Measurements from ENCODE around the gene MCM5. TPM values are rescaled to one million over a fixed set of nuclear protein-coding genes. Genes with fewer than 3 reads are reported as not detected.
"Not testable (repeated sequence)": the region's sequence is repeated elsewhere in the genome, so short reads cannot be mapped to it uniquely, and the experiment has no call there.

The MCM5 gene
- total and polyA plus RNA-seq, 7 donors: 9.9 to 42.6 (median 13.4) TPM

- WGBS, 2 donors: 86 to 90% methylated on average over 9 of the region's 9 CpGs
- H3K4me1 ChIP-seq: peaks cover 0 to 27% (median 25%) of the 10 kb centered on the region in 4 donors
- H3K27me3 ChIP-seq: no peaks in the 10 kb centered on the region
- no peaks in the 10 kb centered on the region for H3K9me3 ChIP-seq
- peak overlapping the region in 2 of 4 donors; percentile 18 to 19 for H3K27ac ChIP-seq
- no peaks in the 10 kb centered on the region for H3K36me3 ChIP-seq
- TF ChIP-seq POLR2A (IDR thresholded peaks at IDR 0.05) (no peak), CTCF (IDR thresholded peaks at IDR 0.05) (no peak), POLR2AphosphoS5 (IDR thresholded peaks at IDR 0.05) (peak in 1 of 4 donors; percentile 21)
- peak; percentile 87 for DNase-seq
- no peak overlapping the region for H3K4me3 ChIP-seq
- intact Hi-C loops (cut with DNase I): no loop called here
Observed at GRCh38 chr22:35465109-35465701, 65.3 kb downstream of the MCM5 start.

GRCh38 chr22:35467681-35468434, 67.9 kb downstream of the MCM5 start:
- no peaks in the 10 kb centered on the region for H3K36me3 ChIP-seq
- peaks cover 0 to 3% (median 0%) of the 10 kb centered on the region in 4 donors for H3K9me3 ChIP-seq
- peaks cover 0 to 32% (median 26%) of the 10 kb centered on the region in 4 donors for H3K4me1 ChIP-seq
- no peak overlapping the region for H3K4me3 ChIP-seq
- intact Hi-C loops (cut with DNase I): no loop called here
- DNase-seq: peak; percentile 93
- TF ChIP-seq EP300 (IDR thresholded peaks at IDR 0.05) (peak in 1 of 4 donors; percentile 54), CTCF (IDR thresholded peaks at IDR 0.05) (no peak), POLR2A (IDR thresholded peaks at IDR 0.05) (no peak), POLR2AphosphoS5 (IDR thresholded peaks at IDR 0.05) (peak; percentile 35 to 81 (median 73))
- peak overlapping the region; percentile 78 to 86 (median 84) for H3K27ac ChIP-seq
- no peaks in the 10 kb centered on the region for H3K27me3 ChIP-seq
- WGBS, 2 donors: 27 to 40% methylated on average over 11 of the region's 11 CpGs

- Histone ChIP-seq H3K27me3 (no peaks in the 10 kb centered on the region), H3K9me3 (peaks cover 0 to 3% (median 0%) of the 10 kb centered on the region in 4 donors), H3K27ac (peak overlapping the region in 1 of 4 donors; percentile 16), H3K4me1 (peaks cover 0 to 42% (median 37%) of the 10 kb centered on the region in 4 donors), H3K4me3 (no peak overlapping the region), H3K36me3 (no peaks in the 10 kb centered on the region)
- WGBS, 2 donors: 93 to 95% methylated on average over 6 of the region's 6 CpGs
- no peak for DNase-seq
- intact Hi-C loops (cut with DNase I): no loop called here
- TF ChIP-seq CTCF (IDR thresholded peaks at IDR 0.05): no peak
- TF ChIP-seq POLR2A (IDR thresholded peaks at IDR 0.05): no peak
- no peak for TF ChIP-seq EP300 (IDR thresholded peaks at IDR 0.05)
- no peak for TF ChIP-seq POLR2AphosphoS5 (IDR thresholded peaks at IDR 0.05)
Observed at GRCh38 chr22:35470903-35471321, 71.0 kb downstream of the MCM5 start.

GRCh38 chr22:35471566-35471965, 71.6 kb downstream of the MCM5 start:
- DNase-seq; H3K4me3 ChIP-seq; H3K9me3 ChIP-seq; H3K36me3 ChIP-seq; H3K27me3 ChIP-seq; intact Hi-C loops (cut with DNase I): not testable (repeated sequence)
- Histone ChIP-seq H3K4me1 (peaks cover 0 to 42% (median 37%) of the 10 kb centered on the region in 4 donors), H3K27ac (peak overlapping the region in 1 of 4 donors; percentile 7)
- WGBS, 2 donors: 85 to 87% methylated on average over 4 of the region's 4 CpGs

- 90 to 93% methylated on average over 6 of the region's 6 CpGs for WGBS, 2 donors
Observed at GRCh38 chr22:35472488-35472887, 72.5 kb downstream of the MCM5 start.

More at GRCh38 chr22:35472488-35472887, 72.5 kb downstream of the MCM5 start:
- H3K27ac ChIP-seq: peak overlapping the region in 3 of 4 donors; percentile 3 to 47 (median 38)
- DNase-seq: no peak
- no peak overlapping the region for H3K4me3 ChIP-seq
- TF ChIP-seq POLR2A (IDR thresholded peaks at IDR 0.05) (no peak), CTCF (IDR thresholded peaks at IDR 0.05) (no peak), EP300 (IDR thresholded peaks at IDR 0.05) (no peak), POLR2AphosphoS5 (IDR thresholded peaks at IDR 0.05) (no peak)
- H3K36me3 ChIP-seq: no peaks in the 10 kb centered on the region
- no peaks in the 10 kb centered on the region for H3K27me3 ChIP-seq
- peaks cover 0 to 46% (median 41%) of the 10 kb centered on the region in 4 donors for H3K4me1 ChIP-seq
- intact Hi-C loops (cut with DNase I): no loop called here
- peaks cover 0 to 3% (median 0%) of the 10 kb centered on the region in 4 donors for H3K9me3 ChIP-seq
